NCI-H510A treated with DMSO at 0.1 percent for 48 hours (cell line): ENCODE results near the gene DSC1.

Source experiments
- DNase-seq: peaks from one replicate; lab custom pipeline; 2025; lab: John Stamatoyannopoulos, UW

The DSC1 gene

DNA sequence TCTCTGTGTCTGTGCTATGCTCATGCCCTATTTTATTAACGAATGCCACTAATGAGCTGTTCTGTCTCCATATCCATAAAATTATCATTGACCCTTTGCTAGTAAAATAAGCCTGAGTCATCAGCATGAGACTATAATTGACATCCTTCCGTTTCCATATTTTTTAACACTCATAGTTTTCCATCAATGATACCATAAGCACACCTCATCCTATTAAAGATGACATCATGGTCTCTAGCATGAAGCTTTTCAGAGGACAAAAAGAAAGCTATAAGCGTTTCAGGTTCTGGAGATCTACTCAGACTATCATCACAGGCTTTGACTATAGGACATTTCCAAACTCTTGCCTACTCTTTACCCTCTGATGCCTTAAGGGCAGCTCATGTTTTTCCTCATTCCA is 59.2 kb downstream of the DSC1 start:
- no peak for DNase-seq

DNA sequence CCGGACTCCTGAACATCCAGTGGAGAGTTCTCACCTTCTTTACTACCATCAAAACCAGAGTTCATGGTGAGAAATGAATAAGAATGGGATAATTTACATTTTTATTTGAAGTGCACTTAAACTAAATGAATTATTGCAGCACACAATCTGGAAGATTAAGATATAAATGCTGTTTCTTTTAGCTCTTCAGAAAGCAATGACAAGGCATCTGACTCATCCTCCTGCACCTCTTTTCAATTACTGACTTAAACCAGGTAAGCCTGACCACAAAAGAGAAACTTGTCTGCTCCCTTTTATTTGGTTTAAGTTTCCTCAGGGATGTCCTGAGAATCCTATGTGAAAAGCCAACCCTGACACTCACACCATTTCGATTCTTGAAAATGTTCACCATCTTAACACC is 59.7 kb downstream of the DSC1 start:
- DNase-seq = no peak

DNA sequence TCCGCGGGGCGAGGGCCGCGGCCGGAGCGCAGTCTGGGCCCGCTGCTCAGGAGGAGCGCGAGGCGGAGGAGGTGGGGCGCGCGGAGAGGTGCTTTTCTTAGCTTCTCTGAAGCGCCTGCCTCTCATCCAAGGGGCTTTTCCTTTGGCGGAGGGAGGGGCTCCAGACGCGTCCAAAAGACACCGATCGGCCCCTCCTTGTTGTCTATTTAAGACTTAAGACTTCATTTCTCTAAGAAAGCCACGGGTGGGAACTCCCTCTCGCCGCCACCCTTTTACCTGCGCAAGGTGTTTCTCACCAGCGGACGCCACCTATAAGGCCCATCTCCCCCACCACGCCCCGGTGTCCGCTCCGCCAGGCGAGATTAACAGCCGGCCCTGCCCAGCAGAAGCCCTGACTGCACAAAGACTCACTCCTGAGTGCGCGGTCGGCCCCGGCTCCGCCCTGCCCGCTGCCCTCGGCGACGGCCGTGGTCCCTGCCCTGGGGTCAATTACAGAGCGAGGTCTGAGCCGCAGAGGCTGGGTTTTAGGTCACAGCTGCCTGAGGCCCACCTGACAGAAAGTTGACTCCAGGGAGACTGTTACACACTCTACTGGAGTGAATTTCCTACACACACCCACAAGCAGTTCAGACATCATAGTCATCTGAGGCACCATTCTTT is 60.5 kb downstream of the DSC1 start, which contains the start of gene DSC2:
Gene DSC2 (minus strand): TSS at position 397 of the 660 bp plus-strand sequence. CDS start 450 bp downstream, outside the sequence.
- DNase-seq = peak; percentile 78

DNA sequence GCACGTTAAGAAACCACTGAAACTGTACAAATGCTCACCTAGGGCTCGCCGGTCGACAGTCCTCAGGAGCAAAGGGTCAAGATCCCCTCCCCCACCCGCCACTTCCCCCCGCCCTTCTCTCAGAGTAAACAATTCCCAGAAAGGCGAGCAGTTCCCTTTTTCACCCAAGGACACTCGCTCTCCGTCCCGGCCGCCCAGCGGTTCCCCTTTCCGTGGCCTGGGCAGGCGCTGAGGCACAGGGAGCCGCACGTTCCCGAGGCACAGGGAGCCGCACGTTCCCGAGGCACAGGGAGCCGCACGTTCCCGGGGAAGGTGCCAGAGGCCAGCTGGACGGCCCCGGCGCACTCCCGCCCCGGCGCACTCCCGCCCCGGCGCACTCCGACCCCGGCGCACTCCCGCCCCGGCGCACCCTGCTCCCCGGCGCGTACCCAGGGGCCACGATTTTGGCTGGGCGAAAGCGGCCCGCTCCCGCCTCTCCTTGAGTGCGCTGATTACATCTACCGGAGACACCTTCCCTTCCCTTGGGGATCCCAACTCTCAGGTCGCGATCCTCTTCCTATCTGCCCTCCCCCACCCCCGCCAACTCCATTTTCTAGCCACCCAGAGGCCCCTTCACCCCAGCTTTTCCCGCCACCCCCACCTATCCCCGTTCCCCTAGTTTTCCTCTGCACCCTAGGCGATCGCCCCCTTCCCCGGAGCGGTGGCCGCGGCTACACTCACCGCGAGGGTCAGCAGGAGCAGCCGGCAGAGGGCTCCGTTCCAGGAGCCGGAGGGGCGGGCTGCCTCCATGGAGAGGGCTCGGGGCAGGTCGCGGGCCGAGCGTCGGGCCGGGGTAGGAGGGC is 61.3 kb downstream of the DSC1 start:
- peak; percentile 81 for DNase-seq

DNA sequence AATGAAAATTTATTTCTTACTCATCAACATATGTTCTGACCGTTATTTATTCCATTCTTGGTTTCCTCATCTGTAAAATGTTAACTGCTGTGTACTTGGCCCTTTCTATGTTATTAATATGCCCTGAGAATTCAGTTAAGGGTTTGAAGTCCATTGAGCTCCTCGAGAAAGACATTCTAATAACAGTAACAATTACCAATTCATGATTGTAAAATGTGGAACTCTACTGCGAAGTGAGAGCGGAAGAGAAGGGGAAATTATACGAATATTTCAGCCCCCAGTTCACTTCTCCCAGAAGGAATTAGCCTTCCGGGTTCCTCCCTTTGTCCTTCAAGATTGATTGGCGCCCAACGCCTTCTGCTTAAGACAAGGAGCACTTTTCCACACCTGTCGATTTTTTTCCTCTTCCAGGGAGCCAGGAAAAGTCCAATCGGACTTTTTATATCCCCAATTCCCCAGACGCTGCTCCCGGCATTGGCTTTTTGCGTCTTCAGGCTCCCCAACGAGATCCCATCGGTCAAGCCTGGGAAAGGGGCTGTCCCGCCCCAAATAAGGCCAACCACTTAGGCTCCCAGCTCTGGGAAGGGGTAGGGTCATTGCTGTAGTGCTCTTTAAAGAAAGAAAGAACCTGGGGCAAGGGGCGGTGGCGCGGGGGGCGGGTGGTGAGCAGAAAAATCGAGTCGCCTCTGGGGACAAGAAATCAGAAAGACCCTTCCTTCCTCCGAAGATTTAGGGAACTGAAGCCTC is 62.0 kb downstream of the DSC1 start:
- peak; percentile 81 for DNase-seq

DNA sequence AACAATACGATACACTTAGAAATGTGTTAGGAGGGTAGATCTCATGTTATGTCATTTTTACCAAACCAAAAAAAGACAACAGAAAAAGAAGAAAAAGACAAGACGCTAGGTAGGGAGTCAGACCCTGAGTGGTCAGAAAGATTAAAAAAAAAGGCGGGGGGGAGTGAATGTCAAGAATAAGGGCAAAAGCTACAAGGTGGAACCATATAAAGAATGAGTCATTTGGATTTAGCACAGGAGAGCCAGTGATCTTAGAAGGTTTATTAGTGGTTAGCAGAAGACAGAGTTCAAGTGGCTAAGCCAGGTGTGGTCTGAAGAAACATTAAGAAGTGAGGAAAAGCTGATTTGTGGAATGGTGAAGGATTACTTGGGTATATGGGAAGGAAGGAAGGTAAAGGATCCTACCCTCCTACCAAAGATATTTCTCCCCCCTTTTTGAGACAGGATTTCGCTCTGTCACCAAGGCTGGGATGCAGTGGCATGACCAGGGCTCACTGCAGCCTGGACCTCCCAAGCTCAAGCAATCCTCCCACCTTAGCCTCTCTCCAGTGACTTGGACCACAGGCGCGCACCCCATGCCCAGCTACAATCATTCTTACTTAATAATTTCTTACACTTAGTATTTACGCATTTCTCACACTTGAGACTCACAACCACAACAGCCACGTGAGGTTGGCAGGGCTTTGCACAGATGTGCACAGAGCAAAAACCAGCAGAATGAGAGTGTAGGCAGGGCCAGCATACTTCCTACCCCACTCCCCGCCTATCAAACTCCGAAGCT is 63.0 kb downstream of the DSC1 start:
- no peak for DNase-seq

DNA sequence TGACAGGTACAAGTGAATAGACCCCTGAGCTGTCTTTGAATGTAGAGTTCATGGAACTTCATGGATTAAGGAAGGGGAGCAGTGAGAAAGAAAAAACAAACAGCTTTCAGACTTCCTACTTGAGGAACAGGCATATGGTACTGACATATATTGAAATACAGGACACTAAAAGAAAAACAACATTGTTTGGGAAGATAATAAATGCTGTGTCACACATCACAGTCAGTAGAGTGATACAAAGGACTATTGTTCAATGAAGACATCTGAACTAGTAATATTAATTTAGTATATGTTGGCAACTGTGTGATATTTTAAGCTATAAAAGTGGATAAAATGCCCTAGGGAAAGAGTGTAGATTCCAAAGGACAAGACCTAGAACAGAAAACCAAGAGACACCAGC is 63.8 kb downstream of the DSC1 start:
- DNase-seq = no peak

DNA sequence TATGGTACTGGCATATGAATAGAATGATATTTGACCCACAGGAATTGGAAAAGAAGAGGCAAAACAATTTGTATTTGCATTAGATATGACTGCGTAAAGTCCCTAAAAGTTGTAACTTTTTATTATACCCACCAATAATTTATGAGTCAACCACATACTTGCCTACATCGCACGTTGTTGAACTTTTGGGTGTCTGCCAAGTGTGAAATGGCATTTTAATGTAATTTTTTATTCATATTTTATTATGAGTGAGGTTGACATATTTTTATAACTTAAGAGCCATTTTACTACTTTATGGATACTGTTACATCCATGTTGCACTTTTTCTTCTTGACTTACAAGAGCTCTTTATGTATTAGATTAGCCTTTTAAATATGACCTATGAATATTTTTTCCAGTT is 65.0 kb downstream of the DSC1 start:
- DNase-seq = no peak

DNA sequence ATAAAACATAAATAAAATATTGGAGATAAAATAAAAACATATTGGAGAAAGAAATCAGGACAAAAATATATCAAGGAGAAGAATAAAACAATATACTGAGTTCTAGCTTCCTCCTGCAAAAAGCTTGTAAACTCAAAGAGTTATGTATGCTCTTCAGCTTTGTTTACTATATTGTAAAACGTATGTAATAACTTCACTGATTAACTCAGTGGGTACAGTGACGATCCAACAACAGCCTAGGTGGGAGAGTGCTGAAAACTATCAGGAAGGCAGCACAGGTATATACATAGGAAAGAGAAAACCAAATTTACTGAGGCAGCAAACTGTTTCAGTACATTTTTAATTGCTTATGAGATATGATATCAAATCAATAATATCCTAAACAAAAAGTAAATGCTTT is 68.8 kb downstream of the DSC1 start:
- no peak for DNase-seq

DNA sequence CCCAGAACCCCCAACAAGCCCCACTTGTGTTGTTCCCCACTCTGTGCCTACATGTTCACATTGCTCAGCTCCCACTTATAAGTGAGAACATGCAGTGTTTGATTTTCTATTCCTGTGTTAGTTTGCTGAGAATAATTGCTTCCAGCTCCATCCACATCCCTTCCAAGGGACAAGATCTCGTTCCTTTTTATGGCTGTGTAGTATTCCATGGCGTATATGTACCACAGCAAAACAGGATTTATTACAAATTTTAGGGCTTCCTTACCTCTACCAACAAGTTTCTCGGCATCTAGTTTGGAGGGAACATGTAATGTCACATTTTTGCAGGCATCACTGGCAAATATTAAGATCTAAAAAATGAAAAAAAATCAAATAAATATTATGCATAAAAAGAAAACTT is 69.4 kb downstream of the DSC1 start:
- DNase-seq = no peak

DNA sequence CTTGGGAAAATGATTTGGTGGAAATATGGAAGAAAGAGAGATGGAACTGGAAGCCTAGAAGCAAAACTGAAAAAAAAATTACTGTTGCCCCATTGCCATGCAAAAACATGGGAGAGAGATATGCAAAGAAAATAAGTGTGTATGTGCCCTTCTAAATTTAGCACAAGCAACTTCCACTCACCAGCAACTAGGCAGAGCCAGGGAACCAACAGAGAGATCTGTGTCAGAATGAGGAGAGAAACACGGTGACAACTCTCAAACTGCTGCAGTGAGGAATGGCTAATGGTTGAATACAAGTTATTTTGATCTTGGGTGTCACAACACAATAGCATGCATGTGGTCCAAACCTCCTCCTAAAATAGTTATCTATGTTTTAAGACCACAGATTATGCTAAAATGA is 71.3 kb downstream of the DSC1 start:
- DNase-seq = no peak

DNA sequence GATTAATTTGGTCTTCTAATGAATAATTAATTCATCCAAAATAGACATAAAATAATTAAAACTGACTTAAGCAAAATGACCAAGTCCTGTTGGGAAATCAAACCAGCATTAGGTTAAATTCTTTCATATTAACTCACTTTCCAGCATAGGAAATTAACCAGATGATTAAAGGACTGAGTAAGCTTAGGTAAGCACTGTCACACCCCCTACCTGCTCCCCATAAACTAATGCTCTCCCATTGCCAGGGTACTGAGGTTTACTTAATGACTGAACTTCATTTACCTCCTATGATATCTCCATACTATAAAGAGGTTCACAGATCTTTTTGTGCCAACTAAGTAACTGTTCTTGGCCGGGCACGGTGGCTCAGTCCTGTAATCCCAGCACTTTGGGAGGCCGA is 74.1 kb downstream of the DSC1 start:
- no peak for DNase-seq

DNA sequence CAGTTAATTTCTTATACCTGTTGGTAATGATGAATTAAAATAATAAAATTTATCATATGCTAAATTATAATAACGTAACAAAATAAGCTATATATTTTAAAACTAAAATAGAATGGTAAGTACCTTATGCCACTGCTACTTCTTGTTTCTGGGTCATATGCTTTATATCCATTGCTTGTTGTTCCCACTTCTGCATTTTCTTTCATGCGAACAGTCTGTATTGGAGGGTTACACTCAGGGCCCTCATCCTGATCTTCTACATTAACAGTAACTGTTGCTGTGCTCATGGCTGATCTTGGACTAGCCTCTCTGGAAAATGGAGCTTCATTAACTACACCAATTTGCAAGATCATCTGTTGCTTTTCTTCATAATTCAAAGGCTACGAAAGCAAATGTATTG is 82.7 kb downstream of the DSC1 start:
- no peak for DNase-seq
